RWPE1 (cell line): ENCODE measurements around the gene CTDSPL.
"Not testable (repeated sequence)": the region's sequence is repeated elsewhere in the genome, so short reads cannot be mapped to it uniquely, and the experiment has no call there.

Source experiments
- CTCF ChIA-PET: fragments of 350-600 bp; sonication (Branson Sonifier 250); formaldehyde crosslinking; extraction: SDS; loops from one replicate; lab custom pipeline; 2021; lab: Yijun Ruan, JAX
- POLR2A ChIA-PET: fragments of 400-600 bp; formaldehyde crosslinking; extraction: SDS; loops from one replicate; lab custom pipeline; 2020; ENCODE audit warnings: antibody characterized with exemption; ENCODE audit not compliant: low non-redundant PET; lab: Yijun Ruan, JAX
- DNase-seq: peaks from one replicate; pipeline ENCODE4 v3.0.0; 2012; ENCODE audit warnings: low spot score
- H3K27ac ChIP-seq: fragments of 450-650 bp; 2 replicates; pipeline ENCODE4 v1.5.1; 2017
- TF ChIP-seq, protein P1 (sequence below): fragments of 450-650 bp; conservative IDR thresholded peaks from 2 replicates; pipeline ENCODE4 v1.5.1; 2017; ENCODE audit warnings: low read depth, mild to moderate bottlenecking

The CTDSPL gene

DNA sequence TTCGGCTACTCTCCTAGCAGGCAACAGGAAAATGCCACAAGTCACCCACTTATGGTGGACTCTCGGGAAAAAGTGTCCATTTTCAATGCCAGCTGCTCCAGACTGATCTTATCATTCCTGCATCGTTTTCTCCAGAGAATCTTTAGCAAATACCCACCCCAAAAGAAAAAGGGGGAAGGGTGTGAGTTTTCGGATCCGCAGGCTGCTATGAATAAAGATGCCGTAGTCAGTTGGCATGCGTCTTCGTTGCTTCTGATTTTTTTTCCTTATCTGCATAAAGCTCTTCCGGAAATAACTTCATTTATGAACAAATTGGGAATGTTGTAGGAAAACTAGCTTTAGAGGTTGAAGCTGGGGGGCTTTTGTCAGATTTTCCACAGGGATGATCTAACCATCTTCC, 106.5 kb downstream of the CTDSPL start:
- TF ChIP-seq, protein P1, sequence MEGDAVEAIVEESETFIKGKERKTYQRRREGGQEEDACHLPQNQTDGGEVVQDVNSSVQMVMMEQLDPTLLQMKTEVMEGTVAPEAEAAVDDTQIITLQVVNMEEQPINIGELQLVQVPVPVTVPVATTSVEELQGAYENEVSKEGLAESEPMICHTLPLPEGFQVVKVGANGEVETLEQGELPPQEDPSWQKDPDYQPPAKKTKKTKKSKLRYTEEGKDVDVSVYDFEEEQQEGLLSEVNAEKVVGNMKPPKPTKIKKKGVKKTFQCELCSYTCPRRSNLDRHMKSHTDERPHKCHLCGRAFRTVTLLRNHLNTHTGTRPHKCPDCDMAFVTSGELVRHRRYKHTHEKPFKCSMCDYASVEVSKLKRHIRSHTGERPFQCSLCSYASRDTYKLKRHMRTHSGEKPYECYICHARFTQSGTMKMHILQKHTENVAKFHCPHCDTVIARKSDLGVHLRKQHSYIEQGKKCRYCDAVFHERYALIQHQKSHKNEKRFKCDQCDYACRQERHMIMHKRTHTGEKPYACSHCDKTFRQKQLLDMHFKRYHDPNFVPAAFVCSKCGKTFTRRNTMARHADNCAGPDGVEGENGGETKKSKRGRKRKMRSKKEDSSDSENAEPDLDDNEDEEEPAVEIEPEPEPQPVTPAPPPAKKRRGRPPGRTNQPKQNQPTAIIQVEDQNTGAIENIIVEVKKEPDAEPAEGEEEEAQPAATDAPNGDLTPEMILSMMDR: no peak
- no peak for DNase-seq
- H3K27ac ChIP-seq: no peak overlapping the region
- ChIA-PET CTCF (interaction anchor here (0.5 to 1.4 kb wide), 2 partner anchors 113 to 1197 kb away, joined by 3 to 6 read pairs; no protein-coding TSS in a partner anchor), POLR2A (no interaction called here)

DNA sequence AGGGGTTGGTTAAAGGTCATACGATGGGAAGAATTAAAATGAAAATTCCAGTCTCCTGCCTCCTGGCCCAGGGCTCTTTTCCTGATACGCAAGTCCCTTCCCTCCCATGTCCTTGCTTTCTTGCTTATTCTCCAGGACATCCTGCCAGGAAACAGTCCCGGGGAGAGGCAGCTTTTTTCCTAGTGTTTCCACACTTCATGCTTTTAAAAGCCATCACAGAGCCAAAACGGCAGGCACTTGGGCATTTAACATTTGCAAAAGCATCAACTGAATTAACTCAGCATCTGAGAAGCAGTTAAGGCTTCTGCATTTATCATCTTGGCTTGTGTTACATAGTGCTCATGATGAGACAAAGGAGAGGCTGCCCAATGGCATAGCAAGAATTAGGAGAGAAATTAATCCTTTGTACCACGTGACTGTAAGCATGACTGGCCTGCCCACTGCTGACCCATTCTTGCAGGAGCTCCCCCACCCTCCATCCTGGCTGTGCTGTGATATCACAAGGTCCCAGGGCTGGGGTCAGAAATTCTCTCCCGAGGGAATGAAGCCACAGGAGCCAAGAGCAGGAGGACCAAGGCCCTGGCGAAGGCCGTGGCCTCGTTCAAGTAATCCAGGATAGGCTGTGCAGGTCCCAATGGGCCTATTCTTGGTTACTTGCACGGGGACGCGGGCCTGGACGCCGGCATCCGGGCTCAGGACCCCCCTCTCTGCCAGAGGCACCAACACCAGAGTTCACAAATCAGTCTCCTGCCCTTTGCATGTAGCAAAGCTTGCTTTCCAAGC, 107.3 kb downstream of the CTDSPL start:
- H3K27ac ChIP-seq: peak overlapping the region; percentile 47
- TF ChIP-seq, protein P1: no peak
- ChIA-PET CTCF (no interaction called here), POLR2A (interaction anchor here (1.0 kb wide), 1 partner anchor 116 kb away, joined by 3 read pairs; no protein-coding TSS in a partner anchor)
- no peak for DNase-seq

DNA sequence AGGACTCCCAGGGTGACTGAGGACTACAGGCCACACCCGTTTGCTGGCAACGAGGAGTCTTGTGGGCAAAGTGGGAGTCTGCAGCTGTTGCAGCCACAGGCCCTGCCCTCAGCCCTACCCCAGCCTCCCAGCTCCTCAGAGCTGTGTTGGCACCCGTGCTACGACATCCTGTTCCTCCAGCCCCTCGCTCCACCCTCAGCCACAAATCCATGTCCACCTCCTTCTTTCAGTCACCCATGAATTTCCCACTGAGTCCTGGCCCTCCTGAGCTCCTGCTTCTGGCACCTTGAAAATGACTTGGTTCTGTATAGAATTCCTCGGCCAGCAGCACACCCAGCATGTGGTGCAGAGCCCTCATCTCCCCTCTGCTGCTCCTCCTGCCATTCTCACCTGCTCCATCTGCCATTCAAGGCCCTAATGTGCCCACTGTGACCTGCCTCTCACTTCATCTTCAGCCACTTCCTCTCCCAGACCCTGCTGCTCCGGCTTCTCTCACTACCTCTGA, 108.0 kb downstream of the CTDSPL start:
- peak overlapping the region; percentile 47 for H3K27ac ChIP-seq
- POLR2A ChIA-PET: interaction anchor here (1.0 kb wide), 1 partner anchor 117 kb away, joined by 3 read pairs; no protein-coding TSS in a partner anchor
- CTCF ChIA-PET: interaction anchor here (0.6 kb wide), 1 partner anchor 31 kb away, joined by 3 read pairs; no protein-coding TSS in a partner anchor
- no peak for DNase-seq
- TF ChIP-seq, protein P1: no peak

DNA sequence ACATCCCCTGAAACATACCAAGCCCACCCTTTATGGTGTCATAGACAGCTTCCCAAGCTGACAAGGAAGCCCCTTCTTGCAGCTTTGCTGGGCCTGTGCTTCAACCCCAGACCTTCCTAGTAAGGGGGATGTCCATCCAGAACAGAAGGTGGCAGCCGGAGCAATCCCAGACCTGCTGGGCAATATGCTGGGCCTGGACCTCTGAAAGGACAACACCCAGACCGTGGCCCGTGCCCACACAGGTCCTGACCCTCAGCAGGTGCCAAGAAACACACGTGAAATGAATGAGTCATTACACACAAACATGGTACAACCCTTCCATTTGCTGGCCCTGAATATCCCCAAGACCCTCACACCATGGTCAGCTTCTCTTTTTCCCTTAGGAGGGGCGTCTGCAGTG, 109.1 kb downstream of the CTDSPL start:
- H3K27ac ChIP-seq: no peak overlapping the region
- no peak for DNase-seq
- POLR2A ChIA-PET: no interaction called here
- TF ChIP-seq, protein P1: no peak
- CTCF ChIA-PET: no interaction called here

DNA sequence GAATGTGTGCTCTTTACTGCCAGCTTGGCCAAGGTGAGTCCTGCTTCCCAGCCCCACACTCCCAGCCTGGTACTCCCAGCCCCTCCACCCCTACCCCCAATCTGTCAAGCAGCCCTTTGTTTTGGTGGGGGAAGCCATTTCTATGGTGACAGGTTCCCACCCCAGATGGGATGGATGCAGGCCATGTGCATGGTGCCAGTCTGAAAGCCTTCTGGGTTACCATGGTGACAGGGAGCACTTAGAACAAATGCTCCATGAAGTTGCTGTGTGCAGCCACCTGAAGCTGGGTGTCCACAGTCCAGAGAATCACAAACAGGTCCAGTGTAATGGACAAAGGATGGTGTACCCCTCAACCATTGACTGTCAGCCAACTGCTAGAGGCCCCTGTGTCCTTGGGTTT, 109.8 kb downstream of the CTDSPL start:
- H3K27ac ChIP-seq: no peak overlapping the region

DNA sequence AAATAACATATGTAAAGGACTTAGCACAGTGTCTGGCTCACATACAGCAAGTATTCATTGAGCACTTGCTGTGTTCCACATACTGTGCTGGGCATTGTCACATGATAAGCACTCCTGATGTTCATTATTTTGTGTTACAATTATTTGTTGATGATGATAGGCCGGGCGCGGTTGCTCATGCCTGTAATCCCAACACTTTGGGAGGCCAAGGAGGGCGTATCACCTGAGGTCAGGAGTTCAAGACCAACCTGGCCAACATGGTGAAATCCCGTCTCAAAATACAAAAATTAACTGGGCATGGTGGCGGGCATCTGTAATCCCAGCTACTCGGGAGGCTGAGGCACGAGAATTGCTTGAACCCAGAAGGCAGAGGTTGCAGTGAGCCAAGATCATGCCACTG, 110.4 kb downstream of the CTDSPL start:
- CTCF ChIA-PET, DNase-seq, POLR2A ChIA-PET, H3K27ac ChIP-seq: not testable (repeated sequence)

More for the DNA sequence above, 109.8 kb downstream of the CTDSPL start:
- no peak for DNase-seq
- ChIA-PET CTCF (no interaction called here), POLR2A (no interaction called here)
- TF ChIP-seq, protein P1: no peak
